DOHH2 (cell line): ENCODE measurements around the gene PDE11A.
"Not testable (repeated sequence)": the region's sequence is repeated elsewhere in the genome, so short reads cannot be mapped to it uniquely, and the experiment has no call there.

ENCODE experiments used
- H3F3A ChIP-seq: fragments of 200-600 bp; sonication (generic), shearing (Covaris generic); 2 replicates; pipeline ENCODE4 v1.6.0; 2016; ENCODE audit warnings: antibody characterized with exemption, mild to moderate bottlenecking; ENCODE audit not compliant: control insufficient read depth, insufficient read depth
- H3K27ac ChIP-seq: fragments of 200-600 bp; sonication (generic); 2 replicates; pipeline ENCODE4 v1.5.1; 2014; ENCODE audit warnings: low read depth, mild to moderate bottlenecking, low read length, moderate library complexity
- H3K27me3 ChIP-seq: fragments of 200-600 bp; sonication (generic); 2 replicates; pipeline ENCODE4 v1.6.1; 2014; ENCODE audit warnings: mild to moderate bottlenecking, low read length, mixed read lengths; ENCODE audit not compliant: control insufficient read depth
- H3K36me3 ChIP-seq: fragments of 200-600 bp; sonication (generic); 2 replicates; pipeline ENCODE4 v1.6.1; 2014; ENCODE audit warnings: mild to moderate bottlenecking, low read length, moderate library complexity, mixed read lengths; ENCODE audit not compliant: control insufficient read depth
- H3K4me1 ChIP-seq: fragments of 200-600 bp; sonication (generic); 2 replicates; pipeline ENCODE4 v1.6.1; 2014; ENCODE audit warnings: mild to moderate bottlenecking, low read length, mixed read lengths; ENCODE audit not compliant: control insufficient read depth
- H3K4me2 ChIP-seq: fragments of 200-600 bp; sonication (generic); 2 replicates; pipeline ENCODE4 v1.6.0; 2014; ENCODE audit warnings: mild to moderate bottlenecking, low read length, moderate library complexity
- H3K4me3 ChIP-seq: fragments of 200-600 bp; sonication (generic); 2 replicates; pipeline ENCODE4 v1.5.1; 2014; ENCODE audit warnings: mild to moderate bottlenecking, low read length, mixed read lengths
- H3K79me2 ChIP-seq: fragments of 200-600 bp; sonication (generic); 2 replicates; pipeline ENCODE4 v1.6.1; 2014; ENCODE audit warnings: mild to moderate bottlenecking, low read length, mixed read lengths; ENCODE audit not compliant: control insufficient read depth
- H3K9me2 ChIP-seq: fragments of 200-600 bp; sonication (generic); replicated peaks from 2 replicates; pipeline ENCODE4 v1.6.1; 2014; ENCODE audit warnings: mild to moderate bottlenecking, low read length, mixed read lengths; ENCODE audit not compliant: control insufficient read depth
- H3K9me3 ChIP-seq: fragments of 200-600 bp; sonication (generic); 2 replicates; pipeline ENCODE4 v1.6.1; 2014; ENCODE audit warnings: antibody characterized with exemption, low read length, mixed read lengths; ENCODE audit not compliant: control insufficient read depth, insufficient read depth
- H4K20me1 ChIP-seq: fragments of 200-600 bp; sonication (generic); 2 replicates; pipeline ENCODE4 v1.6.0; 2014; ENCODE audit warnings: low read depth, mild to moderate bottlenecking, antibody characterized with exemption, low read length, moderate library complexity; ENCODE audit not compliant: control insufficient read depth, insufficient read depth
- EZH2phosphoT487 ChIP-seq: fragments of 200-600 bp; sonication (generic); IDR thresholded peaks from 2 replicates; pipeline ENCODE4 v1.6.1; 2017; ENCODE audit warnings: borderline replicate concordance, mild to moderate bottlenecking, antibody characterized with exemption, low read length, moderate library complexity, mixed read lengths
- TF ChIP-seq, protein P1 (sequence below): fragments of 200-600 bp; sonication (generic); IDR thresholded peaks from one replicate; pipeline ENCODE4 v1.5.1; 2014; ENCODE audit warnings: antibody characterized with exemption, mild to moderate bottlenecking, low read depth, low read length; ENCODE audit not compliant: poor library complexity, severe bottlenecking

PDE11A gene

GRCh38 chr2:177796654-177797415 is 275.7 kb downstream of the PDE11A start:
- TF ChIP-seq EZH2phosphoT487 = no peak
- TF ChIP-seq, protein P1, sequence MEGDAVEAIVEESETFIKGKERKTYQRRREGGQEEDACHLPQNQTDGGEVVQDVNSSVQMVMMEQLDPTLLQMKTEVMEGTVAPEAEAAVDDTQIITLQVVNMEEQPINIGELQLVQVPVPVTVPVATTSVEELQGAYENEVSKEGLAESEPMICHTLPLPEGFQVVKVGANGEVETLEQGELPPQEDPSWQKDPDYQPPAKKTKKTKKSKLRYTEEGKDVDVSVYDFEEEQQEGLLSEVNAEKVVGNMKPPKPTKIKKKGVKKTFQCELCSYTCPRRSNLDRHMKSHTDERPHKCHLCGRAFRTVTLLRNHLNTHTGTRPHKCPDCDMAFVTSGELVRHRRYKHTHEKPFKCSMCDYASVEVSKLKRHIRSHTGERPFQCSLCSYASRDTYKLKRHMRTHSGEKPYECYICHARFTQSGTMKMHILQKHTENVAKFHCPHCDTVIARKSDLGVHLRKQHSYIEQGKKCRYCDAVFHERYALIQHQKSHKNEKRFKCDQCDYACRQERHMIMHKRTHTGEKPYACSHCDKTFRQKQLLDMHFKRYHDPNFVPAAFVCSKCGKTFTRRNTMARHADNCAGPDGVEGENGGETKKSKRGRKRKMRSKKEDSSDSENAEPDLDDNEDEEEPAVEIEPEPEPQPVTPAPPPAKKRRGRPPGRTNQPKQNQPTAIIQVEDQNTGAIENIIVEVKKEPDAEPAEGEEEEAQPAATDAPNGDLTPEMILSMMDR = no peak
- H3K4me3 ChIP-seq = no peak overlapping the region
- no peaks in the 10 kb centered on the region for H3K36me3 ChIP-seq
- no peaks in the 10 kb centered on the region for H3K79me2 ChIP-seq
- no peaks in the 10 kb centered on the region for H4K20me1 ChIP-seq
- no peaks in the 10 kb centered on the region for H3F3A ChIP-seq
- no peak overlapping the region for H3K4me2 ChIP-seq
- no peaks in the 10 kb centered on the region for H3K4me1 ChIP-seq
- no peaks in the 10 kb centered on the region for H3K9me2 ChIP-seq
- no peaks in the 10 kb centered on the region for H3K9me3 ChIP-seq
- H3K27me3 ChIP-seq = peaks cover 2% of the 10 kb centered on the region; the same call in 1 of the 2 replicates
- H3K27ac ChIP-seq = no peak overlapping the region

- H3K9me3 ChIP-seq = no peaks in the 10 kb centered on the region
- H3K79me2 ChIP-seq = no peaks in the 10 kb centered on the region
- H3F3A ChIP-seq = no peaks in the 10 kb centered on the region
- H3K4me3 ChIP-seq = no peak overlapping the region
- no peaks in the 10 kb centered on the region for H4K20me1 ChIP-seq
- H3K4me2 ChIP-seq = no peak overlapping the region
- H3K27ac ChIP-seq = no peak overlapping the region
- H3K36me3 ChIP-seq = no peaks in the 10 kb centered on the region
- H3K9me2 ChIP-seq = no peaks in the 10 kb centered on the region
- no peak for TF ChIP-seq EZH2phosphoT487
- TF ChIP-seq, protein P1 = no peak
- H3K4me1 ChIP-seq = no peaks in the 10 kb centered on the region
- peaks cover 2% of the 10 kb centered on the region; the same call in 1 of the 2 replicates for H3K27me3 ChIP-seq
These were observed 276.6 kb downstream of the PDE11A start for GRCh38 chr2:177796011-177796410.

GRCh38 chr2:177785143-177785542 is 287.4 kb downstream of the PDE11A start:
- H3K36me3 ChIP-seq, H4K20me1 ChIP-seq, H3K4me1 ChIP-seq, H3K27ac ChIP-seq, H3K79me2 ChIP-seq, H3K4me3 ChIP-seq, H3F3A ChIP-seq, H3K9me3 ChIP-seq, H3K4me2 ChIP-seq, H3K27me3 ChIP-seq, H3K9me2 ChIP-seq: not testable (repeated sequence)

GRCh38 chr2:177784745-177785067 is 287.9 kb downstream of the PDE11A start:
- no peak for TF ChIP-seq EZH2phosphoT487
- TF ChIP-seq, protein P1 = no peak
- no peak overlapping the region for H3K4me3 ChIP-seq

More at GRCh38 chr2:177784745-177785067, 287.9 kb downstream of the PDE11A start:
- Histone ChIP-seq H3K36me3 (no peaks in the 10 kb centered on the region), H3K4me2 (no peak overlapping the region), H3K9me3 (no peaks in the 10 kb centered on the region), H4K20me1 (no peaks in the 10 kb centered on the region), H3K27ac (no peak overlapping the region), H3K4me1 (no peaks in the 10 kb centered on the region), H3F3A (no peaks in the 10 kb centered on the region), H3K79me2 (no peaks in the 10 kb centered on the region), H3K9me2 (no peaks in the 10 kb centered on the region), H3K27me3 (no peaks in the 10 kb centered on the region)
